Measurements from ENCODE around the gene INSRR.

Gene INSRR

GRCh38 chr1:156858959-156859522 lies at the start of gene INSRR:
INSRR (minus strand) TSS chr1:156859117; CDS start chr1:156858621, 496 bp downstream.
- Mint-ChIP-seq H3K4me1 (ENCODE audit: low read depth) (peaks cover 28% of the 10 kb centered on the region), H3K27me3 (peaks cover 82% of the 10 kb centered on the region), H3K36me3 (ENCODE audit: low read depth) (no peaks in the 10 kb centered on the region), H3K27ac (no peak within 1 kb of the TSS), H3K9me3 (no peaks in the 10 kb centered on the region), H3K4me3 (no peak within 1 kb of the TSS)
- intact Hi-C loops (cut with micrococcal nuclease), result loop anchor here (2.0 kb wide), 1 partner anchor 54 kb away; no protein-coding TSS in a partner anchor

GRCh38 chr1:156908541-156908940 lies 49.6 kb upstream of the INSRR start:
- intact Hi-C loops (cut with micrococcal nuclease), result no loop called here
- H3K4me1 Mint-ChIP-seq (ENCODE audit: low read depth), result peaks cover 29% of the 10 kb centered on the region
- no peak overlapping the region for H3K4me3 Mint-ChIP-seq
- H3K36me3 Mint-ChIP-seq (ENCODE audit: low read depth), result no peaks in the 10 kb centered on the region
- H3K9me3 Mint-ChIP-seq, result no peaks in the 10 kb centered on the region
- H3K27ac Mint-ChIP-seq, result peak overlapping the region; percentile 28
- H3K27me3 Mint-ChIP-seq, result peaks cover 19% of the 10 kb centered on the region

- Mint-ChIP-seq H3K27me3 (peaks cover 32% of the 10 kb centered on the region), H3K4me3 (no peak overlapping the region), H3K36me3 (ENCODE audit: low read depth) (no peaks in the 10 kb centered on the region), H3K4me1 (ENCODE audit: low read depth) (peaks cover 27% of the 10 kb centered on the region), H3K27ac (peak overlapping the region; percentile 65), H3K9me3 (no peaks in the 10 kb centered on the region)
- intact Hi-C loops (cut with micrococcal nuclease), result no loop called here
Measured at GRCh38 chr1:156906206-156906906, 47.4 kb upstream of the INSRR start.

GRCh38 chr1:156905651-156906050 lies 46.7 kb upstream of the INSRR start:
- no peak overlapping the region for H3K4me3 Mint-ChIP-seq
- intact Hi-C loops (cut with micrococcal nuclease), result no loop called here
- peaks cover 34% of the 10 kb centered on the region for H3K27me3 Mint-ChIP-seq
- no peaks in the 10 kb centered on the region for H3K36me3 Mint-ChIP-seq (ENCODE audit: low read depth)
- H3K4me1 Mint-ChIP-seq (ENCODE audit: low read depth), result peaks cover 34% of the 10 kb centered on the region
- peak overlapping the region; percentile 65 for H3K27ac Mint-ChIP-seq
- no peaks in the 10 kb centered on the region for H3K9me3 Mint-ChIP-seq

DNA sequence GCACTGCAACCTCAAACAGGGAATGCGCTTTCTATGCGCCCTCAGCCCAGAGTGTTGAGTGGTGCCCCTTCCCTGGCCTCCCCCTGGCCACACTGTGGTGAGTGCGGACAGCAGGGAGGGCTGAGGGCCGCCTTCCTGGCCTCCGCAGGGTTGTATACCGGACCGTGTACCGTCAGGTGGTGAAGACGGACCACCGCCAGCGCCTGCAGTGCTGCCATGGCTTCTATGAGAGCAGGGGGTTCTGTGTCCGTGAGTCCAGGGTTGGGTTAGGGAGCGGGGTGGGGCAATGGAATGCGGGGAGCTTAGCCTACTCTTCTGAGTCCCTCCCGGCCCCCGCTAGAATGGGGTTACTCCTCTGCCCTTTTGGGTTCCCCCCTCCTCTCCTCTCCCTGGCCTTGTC lies 46.3 kb upstream of the INSRR start:
- Mint-ChIP-seq H3K27ac (peak overlapping the region; percentile 65), H3K36me3 (ENCODE audit: low read depth) (no peaks in the 10 kb centered on the region), H3K27me3 (peaks cover 31% of the 10 kb centered on the region), H3K4me3 (no peak overlapping the region), H3K9me3 (no peaks in the 10 kb centered on the region), H3K4me1 (ENCODE audit: low read depth) (peaks cover 36% of the 10 kb centered on the region)
- intact Hi-C loops (cut with micrococcal nuclease), result no loop called here

DNA sequence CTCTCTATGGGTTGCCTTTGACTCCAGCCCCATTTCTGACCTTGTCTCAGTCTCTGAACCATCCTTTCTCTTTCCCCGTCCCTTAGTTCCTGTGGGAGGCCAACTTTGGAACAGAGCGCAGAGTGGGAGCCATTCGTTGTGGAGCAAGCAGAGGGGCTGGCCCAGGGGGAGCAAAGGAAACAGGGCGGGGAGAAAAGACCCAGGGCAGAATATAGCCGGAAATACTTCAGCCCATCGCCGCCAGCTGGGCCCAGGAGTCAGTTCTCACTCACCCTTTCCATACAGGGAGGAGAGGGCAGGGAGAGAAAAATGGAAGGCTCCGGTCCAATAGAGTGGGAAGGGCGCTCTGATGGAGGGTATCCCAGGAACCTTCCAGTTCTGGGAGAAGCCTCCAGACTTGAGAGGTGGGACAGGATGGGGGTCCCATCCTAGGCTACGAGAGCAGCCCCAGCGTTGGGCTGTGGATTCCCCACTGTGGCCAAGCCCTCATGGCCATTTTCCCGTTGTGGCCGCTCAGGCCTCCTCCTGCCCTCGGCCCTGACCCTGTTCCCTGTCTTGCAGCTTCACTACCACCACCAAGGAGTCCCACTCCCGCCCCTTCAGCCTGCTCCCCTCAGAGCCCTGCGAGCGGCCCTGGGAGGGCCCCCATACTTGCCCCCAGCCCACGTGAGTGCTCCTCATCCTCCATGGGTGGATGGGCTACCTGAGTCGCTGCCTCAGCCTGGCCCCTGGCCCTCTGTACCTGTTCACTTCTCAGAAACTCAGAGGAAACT lies 45.5 kb upstream of the INSRR start:
- no peak overlapping the region for H3K4me3 Mint-ChIP-seq
- H3K9me3 Mint-ChIP-seq, result no peaks in the 10 kb centered on the region
- peaks cover 31% of the 10 kb centered on the region for H3K27me3 Mint-ChIP-seq
- peak overlapping the region; percentile 65 for H3K27ac Mint-ChIP-seq
- intact Hi-C loops (cut with micrococcal nuclease), result no loop called here
- H3K4me1 Mint-ChIP-seq (ENCODE audit: low read depth), result peaks cover 42% of the 10 kb centered on the region
- no peaks in the 10 kb centered on the region for H3K36me3 Mint-ChIP-seq (ENCODE audit: low read depth)

DNA sequence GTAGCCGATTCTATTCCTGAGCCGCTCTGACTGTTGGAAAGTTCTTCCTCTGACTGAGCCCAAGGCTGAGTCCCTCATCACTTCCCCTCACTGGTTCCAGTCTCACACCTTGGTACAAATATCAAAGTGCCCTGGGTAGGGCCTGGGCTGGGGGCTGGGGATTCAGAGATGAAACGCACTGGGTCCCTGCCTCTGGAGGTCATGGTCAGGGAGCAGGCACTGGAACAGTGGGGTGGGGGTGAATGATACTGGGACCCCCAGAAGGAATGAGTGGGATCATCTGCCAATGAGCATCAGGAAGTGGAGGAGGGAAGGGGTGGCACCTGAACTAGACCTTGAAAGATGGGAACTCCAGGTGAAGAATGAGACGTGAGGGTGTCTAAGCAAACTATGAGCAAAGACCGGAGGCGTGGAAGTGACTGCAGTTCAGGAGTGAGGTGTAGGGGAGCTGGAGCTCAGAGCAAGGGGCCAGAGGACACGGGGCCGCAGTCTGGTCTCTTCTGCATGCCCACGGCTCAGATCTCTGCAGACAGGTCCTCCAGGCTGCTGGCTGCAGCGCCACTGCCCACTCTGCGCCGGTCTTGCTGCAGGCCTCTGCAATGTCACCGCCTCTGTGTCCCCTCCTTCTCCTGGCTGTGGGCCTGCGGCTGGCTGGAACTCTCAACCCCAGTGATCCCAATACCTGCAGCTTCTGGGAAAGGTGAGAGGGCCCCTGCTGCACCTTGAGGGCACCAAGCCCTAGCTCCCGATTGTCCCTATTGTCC lies 44.6 kb upstream of the INSRR start:
- no peaks in the 10 kb centered on the region for H3K9me3 Mint-ChIP-seq
- H3K4me3 Mint-ChIP-seq, result no peak overlapping the region
- H3K27me3 Mint-ChIP-seq, result peaks cover 38% of the 10 kb centered on the region
- no peaks in the 10 kb centered on the region for H3K36me3 Mint-ChIP-seq (ENCODE audit: low read depth)
- H3K27ac Mint-ChIP-seq, result no peak overlapping the region
- intact Hi-C loops (cut with micrococcal nuclease), result no loop called here
- H3K4me1 Mint-ChIP-seq (ENCODE audit: low read depth), result peaks cover 50% of the 10 kb centered on the region

GRCh38 chr1:156901966-156902915 lies 43.3 kb upstream of the INSRR start:
- Mint-ChIP-seq H3K9me3 (no peaks in the 10 kb centered on the region), H3K27ac (peak overlapping the region; percentile 60), H3K4me1 (ENCODE audit: low read depth) (peaks cover 54% of the 10 kb centered on the region), H3K36me3 (ENCODE audit: low read depth) (no peaks in the 10 kb centered on the region), H3K27me3 (peaks cover 46% of the 10 kb centered on the region), H3K4me3 (no peak overlapping the region)
- intact Hi-C loops (cut with micrococcal nuclease), result no loop called here

- H3K27me3 Mint-ChIP-seq, result peaks cover 52% of the 10 kb centered on the region
- intact Hi-C loops (cut with micrococcal nuclease), result no loop called here
- peaks cover 48% of the 10 kb centered on the region for H3K4me1 Mint-ChIP-seq (ENCODE audit: low read depth)
- H3K36me3 Mint-ChIP-seq (ENCODE audit: low read depth), result no peaks in the 10 kb centered on the region
- H3K4me3 Mint-ChIP-seq, result no peak overlapping the region
- no peaks in the 10 kb centered on the region for H3K9me3 Mint-ChIP-seq
- H3K27ac Mint-ChIP-seq, result peak overlapping the region; percentile 60
Measured at GRCh38 chr1:156901590-156901900, 42.6 kb upstream of the INSRR start.

- H3K4me1 Mint-ChIP-seq (ENCODE audit: low read depth), result peaks cover 46% of the 10 kb centered on the region
Measured at GRCh38 chr1:156900896-156901589, 42.1 kb upstream of the INSRR start.

DNA sequence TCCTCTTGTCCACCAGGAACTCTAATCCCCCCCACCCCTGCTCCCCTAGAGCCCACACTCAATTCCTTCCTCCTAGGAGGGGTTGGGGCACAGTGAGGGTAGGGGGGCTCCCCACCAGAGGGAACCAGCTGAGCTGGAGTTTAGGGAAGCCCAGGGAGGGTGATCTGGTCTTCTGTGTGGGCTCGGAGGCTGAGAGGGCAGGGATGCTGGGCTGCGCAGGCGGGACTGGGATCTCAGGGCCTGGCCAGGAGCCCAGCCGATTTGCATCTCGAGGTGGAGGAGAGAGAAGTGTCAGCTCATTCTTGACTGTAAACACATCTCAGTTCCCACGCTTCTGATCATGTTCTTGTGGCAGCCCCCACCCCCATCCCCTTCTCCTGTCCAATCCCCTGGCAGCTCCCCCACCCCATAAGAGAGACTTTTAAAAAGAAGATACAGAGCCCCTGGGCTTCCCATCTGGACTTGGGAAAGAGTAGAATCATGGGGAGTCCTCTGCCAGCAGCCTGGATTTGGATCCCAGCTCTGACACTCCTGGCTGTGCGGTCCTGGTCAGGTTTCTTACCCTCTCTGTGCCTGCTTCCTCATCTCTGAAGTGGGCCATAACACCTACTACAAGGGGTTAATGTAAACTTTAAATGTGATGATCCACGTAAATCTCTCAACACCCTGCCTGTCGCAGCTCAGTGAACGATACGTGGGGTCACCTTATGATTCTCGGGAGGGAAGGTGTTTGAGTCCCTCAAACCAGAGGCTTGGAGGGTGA lies 41.2 kb upstream of the INSRR start:
- Mint-ChIP-seq H3K27me3 (peaks cover 59% of the 10 kb centered on the region), H3K4me1 (ENCODE audit: low read depth) (peaks cover 37% of the 10 kb centered on the region), H3K4me3 (no peak overlapping the region), H3K36me3 (ENCODE audit: low read depth) (no peaks in the 10 kb centered on the region), H3K9me3 (no peaks in the 10 kb centered on the region), H3K27ac (no peak overlapping the region)
- intact Hi-C loops (cut with micrococcal nuclease), result no loop called here

More at GRCh38 chr1:156900896-156901589, 42.1 kb upstream of the INSRR start:
- H3K36me3 Mint-ChIP-seq (ENCODE audit: low read depth), result no peaks in the 10 kb centered on the region
- H3K4me3 Mint-ChIP-seq, result no peak overlapping the region
- peaks cover 57% of the 10 kb centered on the region for H3K27me3 Mint-ChIP-seq
- H3K27ac Mint-ChIP-seq, result peak overlapping the region; percentile 60
- intact Hi-C loops (cut with micrococcal nuclease), result no loop called here
- H3K9me3 Mint-ChIP-seq, result no peaks in the 10 kb centered on the region

- intact Hi-C loops (cut with micrococcal nuclease), result no loop called here
- H3K4me3 Mint-ChIP-seq, result no peak overlapping the region
- H3K4me1 Mint-ChIP-seq (ENCODE audit: low read depth), result peaks cover 37% of the 10 kb centered on the region
- peak overlapping the region; percentile 52 for H3K27ac Mint-ChIP-seq
- no peaks in the 10 kb centered on the region for H3K9me3 Mint-ChIP-seq
- H3K36me3 Mint-ChIP-seq (ENCODE audit: low read depth), result no peaks in the 10 kb centered on the region
- peaks cover 66% of the 10 kb centered on the region for H3K27me3 Mint-ChIP-seq
Measured at GRCh38 chr1:156898971-156899664, 40.2 kb upstream of the INSRR start.

Data from dendritic cell treated with granulocyte-macrophage colony-stimulating factor and Interleukin-4, amounts not matched to agents 40 ng/mL and 50 ng/mL, for 4 days (primary cell).